Endothelial cell (in vitro differentiated cells): ENCODE results near the gene PMM1. TPM values are rescaled to one million over a fixed set of nuclear protein-coding genes. Genes with fewer than 3 reads are reported as not detected.
"Not testable (repeated sequence)": the region's sequence is repeated elsewhere in the genome, so short reads cannot be mapped to it uniquely, and the experiment has no call there.

Experiments
- DNase-seq: peaks from one replicate; pipeline ENCODE4 v3.0.0; 2021; ENCODE audit warnings: low spot score
- H3K27ac Mint-ChIP-seq: one replicate; pipeline ENCODE4 v1.8.0; 2021; ENCODE audit warnings: mixed read lengths, inconsistent platforms; ENCODE audit not compliant: unreplicated experiment
- H3K27me3 Mint-ChIP-seq: one replicate; pipeline ENCODE4 v1.8.0; 2021; ENCODE audit warnings: mild to moderate bottlenecking, moderate library complexity, mixed read lengths, inconsistent platforms; ENCODE audit not compliant: unreplicated experiment
- H3K36me3 Mint-ChIP-seq: one replicate; pipeline ENCODE4 v1.8.0; 2021; ENCODE audit warnings: mild to moderate bottlenecking, low read depth, mixed read lengths, inconsistent platforms; ENCODE audit not compliant: unreplicated experiment
- H3K4me1 Mint-ChIP-seq: one replicate; pipeline ENCODE4 v1.8.0; 2021; ENCODE audit warnings: mild to moderate bottlenecking, mixed read lengths, inconsistent platforms; ENCODE audit not compliant: unreplicated experiment
- H3K4me3 Mint-ChIP-seq: one replicate; pipeline ENCODE4 v1.8.0; 2021; ENCODE audit warnings: mild to moderate bottlenecking, mixed read lengths, inconsistent platforms; ENCODE audit not compliant: unreplicated experiment
- H3K9me3 Mint-ChIP-seq: one replicate; pipeline ENCODE4 v1.8.0; 2021; ENCODE audit warnings: mixed read lengths, inconsistent platforms; ENCODE audit not compliant: unreplicated experiment
- total RNA-seq: library from RNA; stranded (reverse); fragmentation: NEBNext Ultra II Directional; extraction: Animal tissue kit (Norgen Biotek cat#: 25700); gene quantifications from one replicate; pipeline ENCODE4 v1.2.1, GENCODE V29; 2021; ENCODE audit not compliant: unreplicated experiment
- TF ChIP-seq, protein P1 (sequence below): fragments of 200-600 bp; sonication (generic); IDR thresholded peaks from one replicate; pipeline ENCODE4 v1.5.0; 2021; ENCODE audit warnings: antibody characterized with exemption; ENCODE audit not compliant: unreplicated experiment

The PMM1 gene
- total RNA-seq, 1 donor from 2014 or later: 6.0 TPM

- no peaks in the 10 kb centered on the region for H3K9me3 Mint-ChIP-seq
- TF ChIP-seq, protein P1, sequence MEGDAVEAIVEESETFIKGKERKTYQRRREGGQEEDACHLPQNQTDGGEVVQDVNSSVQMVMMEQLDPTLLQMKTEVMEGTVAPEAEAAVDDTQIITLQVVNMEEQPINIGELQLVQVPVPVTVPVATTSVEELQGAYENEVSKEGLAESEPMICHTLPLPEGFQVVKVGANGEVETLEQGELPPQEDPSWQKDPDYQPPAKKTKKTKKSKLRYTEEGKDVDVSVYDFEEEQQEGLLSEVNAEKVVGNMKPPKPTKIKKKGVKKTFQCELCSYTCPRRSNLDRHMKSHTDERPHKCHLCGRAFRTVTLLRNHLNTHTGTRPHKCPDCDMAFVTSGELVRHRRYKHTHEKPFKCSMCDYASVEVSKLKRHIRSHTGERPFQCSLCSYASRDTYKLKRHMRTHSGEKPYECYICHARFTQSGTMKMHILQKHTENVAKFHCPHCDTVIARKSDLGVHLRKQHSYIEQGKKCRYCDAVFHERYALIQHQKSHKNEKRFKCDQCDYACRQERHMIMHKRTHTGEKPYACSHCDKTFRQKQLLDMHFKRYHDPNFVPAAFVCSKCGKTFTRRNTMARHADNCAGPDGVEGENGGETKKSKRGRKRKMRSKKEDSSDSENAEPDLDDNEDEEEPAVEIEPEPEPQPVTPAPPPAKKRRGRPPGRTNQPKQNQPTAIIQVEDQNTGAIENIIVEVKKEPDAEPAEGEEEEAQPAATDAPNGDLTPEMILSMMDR: no peak
- no peak overlapping the region for H3K27ac Mint-ChIP-seq
- peaks cover 2% of the 10 kb centered on the region for H3K27me3 Mint-ChIP-seq
- peaks cover 3% of the 10 kb centered on the region for H3K4me1 Mint-ChIP-seq
- no peak overlapping the region for H3K4me3 Mint-ChIP-seq
- no peaks in the 10 kb centered on the region for H3K36me3 Mint-ChIP-seq
- DNase-seq: no peak
Measured at GRCh38 chr22:41562461-41562860, 27.2 kb downstream of the PMM1 start.

- Mint-ChIP-seq H3K36me3 (no peaks in the 10 kb centered on the region), H3K27me3 (peaks cover 4% of the 10 kb centered on the region), H3K4me3 (no peak overlapping the region), H3K9me3 (no peaks in the 10 kb centered on the region), H3K4me1 (peaks cover 3% of the 10 kb centered on the region), H3K27ac (no peak overlapping the region)
- DNase-seq: no peak
- TF ChIP-seq, protein P1: no peak
Measured at GRCh38 chr22:41561788-41562187, 27.9 kb downstream of the PMM1 start.

GRCh38 chr22:41561335-41561734 lies 28.3 kb downstream of the PMM1 start:
- H3K4me3 Mint-ChIP-seq: no peak overlapping the region
- TF ChIP-seq, protein P1: no peak
- DNase-seq: no peak
- H3K9me3 Mint-ChIP-seq: no peaks in the 10 kb centered on the region
- peaks cover 5% of the 10 kb centered on the region for H3K27me3 Mint-ChIP-seq
- peaks cover 3% of the 10 kb centered on the region for H3K4me1 Mint-ChIP-seq
- H3K27ac Mint-ChIP-seq: no peak overlapping the region
- H3K36me3 Mint-ChIP-seq: no peaks in the 10 kb centered on the region

DNA sequence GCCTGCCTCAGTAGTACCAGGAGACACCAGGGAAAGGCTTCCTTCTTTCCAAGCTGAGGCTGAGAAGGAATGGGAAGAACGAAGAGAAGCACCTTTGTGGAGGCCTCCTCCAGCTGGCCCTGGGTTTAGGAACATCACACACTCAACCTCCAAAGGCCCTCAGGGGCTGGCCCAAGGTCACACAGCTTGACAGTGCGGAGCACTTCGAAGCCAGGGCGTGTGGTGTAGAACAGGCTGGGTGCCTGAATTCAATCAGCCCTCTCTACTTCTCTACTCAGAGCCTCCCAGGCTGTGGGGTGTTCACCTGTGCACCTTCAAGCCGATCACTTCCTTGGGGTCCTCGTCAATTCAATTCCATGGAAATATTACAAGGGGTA lies 29.6 kb downstream of the PMM1 start:
- Mint-ChIP-seq H3K9me3 (no peaks in the 10 kb centered on the region), H3K27me3 (peaks cover 6% of the 10 kb centered on the region), H3K36me3 (no peaks in the 10 kb centered on the region), H3K4me3 (no peak overlapping the region), H3K4me1 (peaks cover 3% of the 10 kb centered on the region), H3K27ac (no peak overlapping the region)
- DNase-seq: no peak
- TF ChIP-seq, protein P1: no peak

DNA sequence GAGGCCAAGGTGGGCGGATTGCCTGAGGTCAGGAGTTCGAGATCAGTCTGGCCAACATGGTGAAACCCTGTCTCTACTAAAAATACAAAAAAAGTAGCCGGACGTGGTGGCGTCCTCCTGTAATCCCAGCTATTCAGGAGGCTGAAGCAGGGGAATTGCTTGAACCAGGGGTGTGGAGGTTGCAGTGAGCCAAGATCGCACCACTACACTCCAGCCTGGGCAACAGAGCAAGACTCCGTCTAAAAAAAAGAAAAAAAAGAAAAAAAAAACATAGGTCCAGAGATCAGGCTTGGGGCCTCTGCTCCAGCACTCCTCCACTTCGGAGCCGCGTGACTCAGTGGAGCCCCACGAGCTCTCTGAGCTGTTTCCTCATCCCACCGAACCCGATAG lies 31.4 kb downstream of the PMM1 start:
- not testable (repeated sequence) for H3K36me3 Mint-ChIP-seq, H3K4me1 Mint-ChIP-seq, H3K9me3 Mint-ChIP-seq, H3K27ac Mint-ChIP-seq, H3K4me3 Mint-ChIP-seq, H3K27me3 Mint-ChIP-seq, DNase-seq
